Esophagus muscularis mucosa (tissue), 4 donors: ENCODE results near the gene SDK1. TPM values are rescaled to one million over a fixed set of nuclear protein-coding genes. Genes with fewer than 3 reads are reported as not detected.

Experiments
- DNase-seq: peaks from one replicate; pipeline ENCODE4 v3.0.0-alpha.2; 2017; ENCODE audit errors: extremely low spot score
- H3K27ac ChIP-seq, 4 donors: fragments of 200-600 bp; sonication (generic); replicated peaks in 1 of 4; 1 replicate in 3 of 4; 2 replicates in 1 of 4; pipeline ENCODE4 v1.5.1; 2016 to 2019; ENCODE audit warnings: mild to moderate bottlenecking in 1 of 4
- H3K27me3 ChIP-seq, 4 donors: fragments of 200-600 bp; sonication (generic); one replicate each; pipeline versions ENCODE4 v1.5.1 to v1.6.0; 2016 to 2019
- H3K36me3 ChIP-seq, 4 donors: fragments of 200-600 bp; sonication (generic); one replicate each; pipeline ENCODE4 v1.5.1; 2016 to 2019
- H3K4me1 ChIP-seq, 4 donors: fragments of 200-600 bp; sonication (generic); one replicate each; pipeline ENCODE4 v1.5.1; 2016 to 2019
- H3K4me3 ChIP-seq, 4 donors: fragments of 200-600 bp; sonication (generic); 1 replicate in 2 of 4; 2 replicates in 2 of 4; pipeline ENCODE4 v1.5.1; 2016 to 2019; ENCODE audit warnings: mild to moderate bottlenecking in 4 of 4, moderate library complexity in 1 of 4
- H3K9me3 ChIP-seq, 4 donors: fragments of 200-600 bp; sonication (generic); 1 replicate in 3 of 4; 2 replicates in 1 of 4; pipeline ENCODE4 v1.5.1; 2016 to 2019
- EP300 ChIP-seq: sonication (generic); formaldehyde crosslinking; IDR thresholded peaks from one replicate; pipeline ENCODE4 v1.6.1; 2017; ENCODE audit warnings: antibody characterized with exemption
- POLR2A ChIP-seq: fragments of 450-650 bp; IDR thresholded peaks from one replicate; pipeline ENCODE4 v1.6.1; 2017; ENCODE audit warnings: antibody characterized with exemption, moderate library complexity, mild to moderate bottlenecking, low read depth
- POLR2AphosphoS5 ChIP-seq, 2 donors: sonication (generic); formaldehyde crosslinking; IDR thresholded peaks; one replicate each; pipeline ENCODE4 v1.6.1; 2017; ENCODE audit warnings: antibody characterized with exemption in 2 of 2
- WGBS: methylation state at CpG from one replicate; pipeline ENCODE4 v1.1.5; 2018; 5-methylcytosine and 5-hydroxymethylcytosine counted together
- intact Hi-C: fragments of 100-400 bp; cut with DNase I; formaldehyde crosslinking; loops from one replicate; pipeline ENCODE4 v1.15.1; 2023
- total RNA-seq, 4 donors: library from RNA; depleted of rRNA; stranded (reverse); fragments of >200 nt; gene quantifications; one replicate each; pipeline versions ENCODE4 v1.1.0 to v1.2.1, GENCODE V29; 2016
- TF ChIP-seq, protein P1 (sequence below), 3 experiments: fragments of 200-600 bp in 2 of 3; fragments of 450-650 bp in 1 of 3; sonication (generic) in 2 of 3; IDR thresholded peaks; one replicate each; pipeline ENCODE4 v1.5.1; 2017 to 2019; ENCODE audit warnings: antibody characterized with exemption in 3 of 3, mild to moderate bottlenecking in 2 of 3, moderate library complexity in 1 of 3

The SDK1 gene
- total RNA-seq, 4 donors from 2014 or later = 7.8 to 18.6 (median 12.0) TPM

DNA sequence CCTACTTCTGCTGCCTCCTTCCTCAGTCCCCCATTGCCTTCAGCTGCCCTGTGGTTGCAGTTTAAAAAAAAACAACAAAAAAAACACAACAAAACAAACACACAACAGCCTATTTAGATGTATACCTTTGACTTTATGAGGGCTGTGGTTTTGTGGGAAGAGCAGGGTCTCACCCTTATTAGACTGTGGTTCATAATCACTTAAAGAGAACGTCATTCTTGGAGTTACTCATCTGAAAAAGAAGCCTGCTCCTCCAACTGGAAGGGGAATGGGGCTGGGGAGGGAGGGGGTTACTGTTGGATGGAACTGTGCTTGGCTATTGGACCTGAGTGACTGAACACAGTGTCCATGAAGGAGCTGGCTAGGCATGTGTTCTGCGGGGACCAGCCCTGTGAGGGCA, 48.1 kb downstream of the SDK1 start:
- intact Hi-C loops = no loop called here
- Histone ChIP-seq H3K27me3 (no peaks in the 10 kb centered on the region), H3K36me3 (no peaks in the 10 kb centered on the region), H3K4me1 (no peaks in the 10 kb centered on the region), H3K27ac (no peak overlapping the region), H3K4me3 (no peak overlapping the region), H3K9me3 (no peaks in the 10 kb centered on the region)
- no peak for DNase-seq
- WGBS = 39% methylated on average over 2 of the region's 2 CpGs
- TF ChIP-seq, protein P1, sequence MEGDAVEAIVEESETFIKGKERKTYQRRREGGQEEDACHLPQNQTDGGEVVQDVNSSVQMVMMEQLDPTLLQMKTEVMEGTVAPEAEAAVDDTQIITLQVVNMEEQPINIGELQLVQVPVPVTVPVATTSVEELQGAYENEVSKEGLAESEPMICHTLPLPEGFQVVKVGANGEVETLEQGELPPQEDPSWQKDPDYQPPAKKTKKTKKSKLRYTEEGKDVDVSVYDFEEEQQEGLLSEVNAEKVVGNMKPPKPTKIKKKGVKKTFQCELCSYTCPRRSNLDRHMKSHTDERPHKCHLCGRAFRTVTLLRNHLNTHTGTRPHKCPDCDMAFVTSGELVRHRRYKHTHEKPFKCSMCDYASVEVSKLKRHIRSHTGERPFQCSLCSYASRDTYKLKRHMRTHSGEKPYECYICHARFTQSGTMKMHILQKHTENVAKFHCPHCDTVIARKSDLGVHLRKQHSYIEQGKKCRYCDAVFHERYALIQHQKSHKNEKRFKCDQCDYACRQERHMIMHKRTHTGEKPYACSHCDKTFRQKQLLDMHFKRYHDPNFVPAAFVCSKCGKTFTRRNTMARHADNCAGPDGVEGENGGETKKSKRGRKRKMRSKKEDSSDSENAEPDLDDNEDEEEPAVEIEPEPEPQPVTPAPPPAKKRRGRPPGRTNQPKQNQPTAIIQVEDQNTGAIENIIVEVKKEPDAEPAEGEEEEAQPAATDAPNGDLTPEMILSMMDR (IDR thresholded peaks at IDR 0.05) = no peak
- TF ChIP-seq POLR2A = no peak
- TF ChIP-seq EP300 = no peak
- TF ChIP-seq POLR2AphosphoS5 (IDR thresholded peaks at IDR 0.05) = no peak

DNA sequence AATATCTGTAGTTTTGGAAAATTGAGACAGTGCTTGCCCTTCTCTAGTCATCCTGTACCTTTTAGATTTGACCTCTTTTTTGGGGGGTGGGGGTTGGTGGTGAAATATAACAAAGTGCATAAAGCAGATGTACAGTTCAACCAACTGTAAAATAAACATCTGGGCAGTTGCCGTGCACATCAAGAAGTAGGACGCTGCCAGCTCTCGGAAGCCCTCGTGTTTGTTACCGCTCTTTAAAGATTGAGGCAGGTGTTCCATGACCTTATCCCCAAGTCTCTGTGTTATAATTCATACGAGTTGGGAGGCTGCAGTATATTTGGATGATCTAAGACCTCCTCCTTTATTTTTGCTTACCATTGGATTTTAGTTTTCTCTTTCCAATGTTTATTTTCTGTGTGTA, 55.1 kb downstream of the SDK1 start:
- Histone ChIP-seq H3K4me3 (no peak overlapping the region), H3K27ac (no peak overlapping the region), H3K27me3 (no peaks in the 10 kb centered on the region), H3K9me3 (no peaks in the 10 kb centered on the region), H3K36me3 (no peaks in the 10 kb centered on the region), H3K4me1 (no peaks in the 10 kb centered on the region)
- no peak for DNase-seq
- intact Hi-C loops = no loop called here
- no peak for TF ChIP-seq POLR2AphosphoS5 (IDR thresholded peaks at IDR 0.05)
- no peak for TF ChIP-seq POLR2A
- TF ChIP-seq, protein P1 (IDR thresholded peaks at IDR 0.05) = no peak
- TF ChIP-seq EP300 = no peak
- WGBS = 74% methylated on average over 6 of the region's 6 CpGs

DNA sequence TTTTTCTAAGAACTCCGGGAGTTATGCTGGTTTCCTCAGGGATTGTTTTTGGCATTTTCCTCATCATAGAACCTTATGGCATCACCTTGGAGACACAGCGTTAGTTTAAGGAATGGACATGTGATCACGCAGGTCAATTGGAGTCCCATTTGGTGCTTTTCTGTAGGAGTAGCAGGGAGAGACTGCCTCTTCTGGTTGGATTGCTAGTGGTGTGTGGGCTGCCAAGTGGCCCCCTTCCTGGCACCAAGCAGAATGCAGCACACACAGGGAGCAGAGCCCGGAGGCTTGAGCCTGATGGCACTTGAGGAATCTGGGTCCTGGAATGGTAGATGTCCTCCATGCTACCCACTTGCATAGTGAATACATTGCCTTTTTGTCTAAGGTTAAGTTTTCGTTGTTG, 57.9 kb downstream of the SDK1 start:
- intact Hi-C loops = no loop called here
- Histone ChIP-seq H3K36me3 (no peaks in the 10 kb centered on the region), H3K27me3 (no peaks in the 10 kb centered on the region), H3K4me3 (no peak overlapping the region), H3K27ac (no peak overlapping the region), H3K9me3 (no peaks in the 10 kb centered on the region), H3K4me1 (no peaks in the 10 kb centered on the region)
- WGBS = 93% methylated on average over 5 of the region's 5 CpGs
- no peak for DNase-seq
- TF ChIP-seq, protein P1 (IDR thresholded peaks at IDR 0.05) = no peak
- TF ChIP-seq EP300 (no peak), POLR2A (no peak), POLR2AphosphoS5 (IDR thresholded peaks at IDR 0.05) (no peak)

DNA sequence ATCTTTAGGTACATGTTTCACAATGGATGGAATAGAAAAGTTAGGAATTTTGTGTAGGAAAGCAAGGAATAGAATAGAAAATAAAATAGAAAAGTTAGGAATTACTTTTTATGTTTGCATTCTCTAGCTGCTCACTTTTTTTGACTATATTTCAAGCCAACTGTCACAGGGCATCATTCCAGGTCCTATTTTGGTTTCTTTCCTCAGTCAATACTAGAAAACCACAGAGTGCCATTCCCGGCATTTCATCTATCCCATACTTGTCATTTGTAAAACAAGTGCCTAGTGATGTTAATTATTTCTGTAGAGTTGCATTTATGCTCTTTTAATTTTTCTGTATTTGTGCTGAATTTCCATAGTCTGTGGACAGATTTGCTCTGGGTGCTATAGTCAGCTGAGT, 66.2 kb downstream of the SDK1 start:
- Histone ChIP-seq H3K27me3 (no peaks in the 10 kb centered on the region), H3K4me3 (no peak overlapping the region), H3K4me1 (peaks cover 0 to 23% (median 13%) of the 10 kb centered on the region in 4 donors), H3K36me3 (no peaks in the 10 kb centered on the region), H3K27ac (no peak overlapping the region), H3K9me3 (no peaks in the 10 kb centered on the region)
- intact Hi-C loops = no loop called here
- WGBS = 85% methylated on average over 1 of the region's 1 CpG
- TF ChIP-seq POLR2A (no peak), POLR2AphosphoS5 (IDR thresholded peaks at IDR 0.05) (no peak), EP300 (no peak)
- TF ChIP-seq, protein P1 (IDR thresholded peaks at IDR 0.05) = no peak
- no peak for DNase-seq
